HL-60 (cell line): ENCODE results near the gene TNRC6C.

Experiments used
- GABPA ChIP-seq: IDR thresholded peaks from 2 replicates; pipeline ENCODE4 v1.6.1; 2012; ENCODE audit warnings: low read depth
- POLR2AphosphoS5 ChIP-seq: IDR thresholded peaks from 2 replicates; pipeline ENCODE4 v1.6.1; 2012; ENCODE audit warnings: low read depth
- SPI1 ChIP-seq: IDR thresholded peaks from 2 replicates; pipeline ENCODE4 v1.6.1; 2012; ENCODE audit warnings: low read depth, mild to moderate bottlenecking, borderline replicate concordance
- TF ChIP-seq, protein P1 (sequence below): IDR thresholded peaks from one replicate; pipeline ENCODE4 v1.5.1; 2011; ENCODE audit warnings: low read length, control low read depth, inconsistent platforms; ENCODE audit not compliant: insufficient read depth
- TF ChIP-seq, protein P2 (sequence below): IDR thresholded peaks from 2 replicates; pipeline ENCODE4 v1.6.1; 2012; ENCODE audit warnings: low read depth; ENCODE audit not compliant: insufficient replicate concordance

DNA sequence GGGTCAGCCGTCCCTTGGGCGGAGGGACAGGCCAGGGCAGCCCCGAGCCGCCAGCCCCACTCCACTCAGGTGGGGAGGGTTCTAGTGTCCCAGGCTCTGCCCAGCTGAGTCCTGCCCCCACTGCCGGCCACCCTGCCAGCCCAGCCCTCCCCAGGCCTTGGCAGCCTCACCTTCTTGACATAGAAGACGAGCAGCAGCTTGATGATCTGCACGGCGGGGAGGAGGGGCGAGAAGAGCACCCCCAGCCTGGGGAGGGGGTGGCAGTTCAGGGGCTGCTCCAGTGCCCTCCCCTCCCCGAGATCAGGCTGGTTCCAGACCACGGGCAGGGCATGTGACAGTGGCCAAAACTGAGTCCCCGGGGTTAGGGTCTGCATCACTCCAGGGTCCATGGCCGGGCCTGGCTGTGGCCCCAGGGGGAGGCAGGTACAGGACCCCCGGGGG is 160.3 kb downstream of the TNRC6C start:
- TF ChIP-seq, protein P1, sequence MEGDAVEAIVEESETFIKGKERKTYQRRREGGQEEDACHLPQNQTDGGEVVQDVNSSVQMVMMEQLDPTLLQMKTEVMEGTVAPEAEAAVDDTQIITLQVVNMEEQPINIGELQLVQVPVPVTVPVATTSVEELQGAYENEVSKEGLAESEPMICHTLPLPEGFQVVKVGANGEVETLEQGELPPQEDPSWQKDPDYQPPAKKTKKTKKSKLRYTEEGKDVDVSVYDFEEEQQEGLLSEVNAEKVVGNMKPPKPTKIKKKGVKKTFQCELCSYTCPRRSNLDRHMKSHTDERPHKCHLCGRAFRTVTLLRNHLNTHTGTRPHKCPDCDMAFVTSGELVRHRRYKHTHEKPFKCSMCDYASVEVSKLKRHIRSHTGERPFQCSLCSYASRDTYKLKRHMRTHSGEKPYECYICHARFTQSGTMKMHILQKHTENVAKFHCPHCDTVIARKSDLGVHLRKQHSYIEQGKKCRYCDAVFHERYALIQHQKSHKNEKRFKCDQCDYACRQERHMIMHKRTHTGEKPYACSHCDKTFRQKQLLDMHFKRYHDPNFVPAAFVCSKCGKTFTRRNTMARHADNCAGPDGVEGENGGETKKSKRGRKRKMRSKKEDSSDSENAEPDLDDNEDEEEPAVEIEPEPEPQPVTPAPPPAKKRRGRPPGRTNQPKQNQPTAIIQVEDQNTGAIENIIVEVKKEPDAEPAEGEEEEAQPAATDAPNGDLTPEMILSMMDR, result no peak
- no peak for TF ChIP-seq SPI1
- no peak for TF ChIP-seq POLR2AphosphoS5
- TF ChIP-seq, protein P2, sequence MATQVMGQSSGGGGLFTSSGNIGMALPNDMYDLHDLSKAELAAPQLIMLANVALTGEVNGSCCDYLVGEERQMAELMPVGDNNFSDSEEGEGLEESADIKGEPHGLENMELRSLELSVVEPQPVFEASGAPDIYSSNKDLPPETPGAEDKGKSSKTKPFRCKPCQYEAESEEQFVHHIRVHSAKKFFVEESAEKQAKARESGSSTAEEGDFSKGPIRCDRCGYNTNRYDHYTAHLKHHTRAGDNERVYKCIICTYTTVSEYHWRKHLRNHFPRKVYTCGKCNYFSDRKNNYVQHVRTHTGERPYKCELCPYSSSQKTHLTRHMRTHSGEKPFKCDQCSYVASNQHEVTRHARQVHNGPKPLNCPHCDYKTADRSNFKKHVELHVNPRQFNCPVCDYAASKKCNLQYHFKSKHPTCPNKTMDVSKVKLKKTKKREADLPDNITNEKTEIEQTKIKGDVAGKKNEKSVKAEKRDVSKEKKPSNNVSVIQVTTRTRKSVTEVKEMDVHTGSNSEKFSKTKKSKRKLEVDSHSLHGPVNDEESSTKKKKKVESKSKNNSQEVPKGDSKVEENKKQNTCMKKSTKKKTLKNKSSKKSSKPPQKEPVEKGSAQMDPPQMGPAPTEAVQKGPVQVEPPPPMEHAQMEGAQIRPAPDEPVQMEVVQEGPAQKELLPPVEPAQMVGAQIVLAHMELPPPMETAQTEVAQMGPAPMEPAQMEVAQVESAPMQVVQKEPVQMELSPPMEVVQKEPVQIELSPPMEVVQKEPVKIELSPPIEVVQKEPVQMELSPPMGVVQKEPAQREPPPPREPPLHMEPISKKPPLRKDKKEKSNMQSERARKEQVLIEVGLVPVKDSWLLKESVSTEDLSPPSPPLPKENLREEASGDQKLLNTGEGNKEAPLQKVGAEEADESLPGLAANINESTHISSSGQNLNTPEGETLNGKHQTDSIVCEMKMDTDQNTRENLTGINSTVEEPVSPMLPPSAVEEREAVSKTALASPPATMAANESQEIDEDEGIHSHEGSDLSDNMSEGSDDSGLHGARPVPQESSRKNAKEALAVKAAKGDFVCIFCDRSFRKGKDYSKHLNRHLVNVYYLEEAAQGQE, result no peak
- TF ChIP-seq GABPA, result no peak
